Mucosa of rectum (tissue), 2 donors: ENCODE results near the gene CABP4.

Source experiments
- H3K27ac ChIP-seq, 2 donors: one replicate each; pipeline ENCODE4 v1.7.0; 2013; ENCODE audit warnings: inconsistent platforms in 2 of 2, low read depth in 2 of 2, low read length in 2 of 2
- H3K27me3 ChIP-seq, 2 donors: one replicate each; pipeline ENCODE4 v1.7.0; 2013; ENCODE audit warnings: low read length in 2 of 2; ENCODE audit not compliant: control insufficient read depth in 2 of 2, insufficient read depth in 2 of 2
- H3K36me3 ChIP-seq, 2 donors: one replicate each; pipeline ENCODE4 v1.7.0; 2013; ENCODE audit warnings: low read length in 2 of 2; ENCODE audit not compliant: control insufficient read depth in 2 of 2, insufficient read depth in 2 of 2
- H3K4me1 ChIP-seq, 2 donors: one replicate each; pipeline ENCODE4 v1.7.0; 2013; ENCODE audit warnings: low read length in 2 of 2, mild to moderate bottlenecking in 1 of 2; ENCODE audit not compliant: control insufficient read depth in 2 of 2, insufficient read depth in 2 of 2
- H3K4me3 ChIP-seq, 2 donors: one replicate each; pipeline ENCODE4 v1.7.0; 2013; ENCODE audit warnings: low read length in 2 of 2
- H3K9ac ChIP-seq, 2 donors: one replicate each; pipeline ENCODE4 v1.7.0; 2013; ENCODE audit warnings: low read length in 2 of 2, low read depth in 1 of 2, mild to moderate bottlenecking in 1 of 2
- H3K9me3 ChIP-seq, 2 donors: one replicate each; pipeline ENCODE4 v1.7.0; 2013; ENCODE audit warnings: low read length in 2 of 2; ENCODE audit not compliant: control insufficient read depth in 2 of 2
- donor health status: healthy.
- donor health status: Normal muscosa, but diverticular disease.

The CABP4 gene

DNA sequence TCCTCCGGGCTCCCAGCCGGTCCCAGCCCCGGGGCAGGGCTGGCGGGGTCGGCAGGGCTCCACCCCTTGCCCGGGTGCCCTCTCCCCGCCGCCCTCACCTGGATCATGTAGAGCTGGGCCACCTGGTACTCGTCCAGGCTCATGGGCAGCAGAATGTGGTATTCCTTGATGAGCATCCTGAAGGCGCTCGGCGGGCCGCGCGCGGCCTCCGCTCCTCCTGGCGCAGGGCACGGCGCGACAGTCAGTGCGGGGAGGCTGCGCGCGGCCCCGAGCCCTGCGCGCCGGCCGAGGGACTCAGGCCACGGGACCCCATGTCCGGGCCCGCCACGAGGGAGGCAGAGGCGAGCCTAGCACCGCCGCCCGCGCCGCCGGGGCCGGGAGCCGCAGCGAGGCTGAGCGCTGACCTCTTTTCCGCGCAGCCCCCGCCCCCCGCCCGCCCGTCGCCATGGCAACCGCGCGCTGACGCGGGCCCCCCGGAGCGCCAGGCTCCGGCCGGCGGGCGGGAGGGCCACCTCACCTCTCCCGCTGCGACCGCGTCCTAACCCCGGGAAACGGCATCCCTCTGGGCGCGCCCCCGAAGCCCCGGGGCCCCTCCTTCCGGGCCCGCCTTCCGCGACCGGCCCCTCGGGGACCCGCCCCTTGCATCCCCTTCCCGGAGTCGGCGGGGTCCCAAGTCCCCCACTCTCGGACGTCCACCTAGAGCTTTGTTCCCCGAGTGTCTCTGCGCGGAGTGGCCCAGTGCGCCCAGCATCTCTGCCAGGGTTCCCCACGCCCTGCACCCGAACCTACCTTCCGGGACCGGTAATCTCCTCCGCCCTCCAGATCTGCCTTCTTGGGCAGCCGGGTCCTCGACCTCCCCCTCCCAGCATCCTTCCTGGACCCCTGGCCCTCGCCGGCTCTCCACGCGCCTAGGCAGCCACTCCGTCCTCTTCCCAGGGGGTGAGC, 49.1 kb downstream of the CABP4 start:
- Histone ChIP-seq H3K27ac (peak overlapping the region; percentile 99 to 100), H3K4me3 (peak overlapping the region; percentile 83 to 85), H3K27me3 (no peaks in the 10 kb centered on the region), H3K4me1 (peaks cover 32 to 37% of the 10 kb centered on the region in 2 donors), H3K9me3 (no peaks in the 10 kb centered on the region), H3K9ac (peak overlapping the region; percentile 83 to 92), H3K36me3 (peaks cover 9 to 18% of the 10 kb centered on the region in 2 donors)

DNA sequence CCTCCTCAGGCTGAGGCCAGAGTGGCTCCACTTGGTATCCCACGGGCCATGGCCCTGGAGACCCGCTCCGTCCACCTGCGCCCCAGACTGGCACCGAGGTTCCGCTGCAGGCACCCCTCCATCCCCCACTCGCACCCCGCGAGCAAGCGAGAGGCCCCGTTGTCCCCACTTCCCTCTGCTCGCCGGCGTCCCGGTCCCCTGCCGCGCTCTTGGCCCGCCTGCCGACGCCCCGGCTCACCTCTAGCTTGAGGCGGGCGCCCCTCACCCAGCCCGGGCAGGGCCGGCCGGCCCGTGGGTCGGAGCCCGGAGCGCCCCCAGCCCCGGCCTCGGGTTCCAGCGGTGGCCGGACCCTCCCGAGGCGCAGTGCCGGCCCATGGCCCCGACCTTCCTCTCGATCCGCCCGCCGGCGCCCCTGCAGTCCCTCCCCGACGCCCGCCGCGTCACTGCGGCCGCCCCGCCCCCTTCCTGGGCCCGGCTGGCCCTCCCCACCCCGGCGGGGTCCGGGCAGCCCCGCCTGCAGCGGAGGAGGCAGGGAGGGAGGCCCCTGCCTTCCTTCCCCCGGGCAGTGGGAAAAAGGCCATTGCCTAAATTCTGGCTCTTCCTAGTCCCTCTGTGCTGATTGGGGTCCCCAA, 49.9 kb downstream of the CABP4 start, which contains the start of gene PITPNM1:
Gene PITPNM1 (minus strand): TSS at position 414 of the 632 bp plus-strand sequence. CDS start 1,183 bp downstream, outside the sequence.
- Histone ChIP-seq H3K9me3 (no peaks in the 10 kb centered on the region), H3K27ac (peak within 1 kb of the TSS; percentile 99 to 100), H3K4me1 (peaks cover 32 to 37% of the 10 kb centered on the region in 2 donors), H3K4me3 (peak within 1 kb of the TSS; percentile 85 to 87), H3K9ac (peak within 1 kb of the TSS; percentile 92), H3K36me3 (peaks cover 9 to 14% of the 10 kb centered on the region in 2 donors), H3K27me3 (no peaks in the 10 kb centered on the region)

DNA sequence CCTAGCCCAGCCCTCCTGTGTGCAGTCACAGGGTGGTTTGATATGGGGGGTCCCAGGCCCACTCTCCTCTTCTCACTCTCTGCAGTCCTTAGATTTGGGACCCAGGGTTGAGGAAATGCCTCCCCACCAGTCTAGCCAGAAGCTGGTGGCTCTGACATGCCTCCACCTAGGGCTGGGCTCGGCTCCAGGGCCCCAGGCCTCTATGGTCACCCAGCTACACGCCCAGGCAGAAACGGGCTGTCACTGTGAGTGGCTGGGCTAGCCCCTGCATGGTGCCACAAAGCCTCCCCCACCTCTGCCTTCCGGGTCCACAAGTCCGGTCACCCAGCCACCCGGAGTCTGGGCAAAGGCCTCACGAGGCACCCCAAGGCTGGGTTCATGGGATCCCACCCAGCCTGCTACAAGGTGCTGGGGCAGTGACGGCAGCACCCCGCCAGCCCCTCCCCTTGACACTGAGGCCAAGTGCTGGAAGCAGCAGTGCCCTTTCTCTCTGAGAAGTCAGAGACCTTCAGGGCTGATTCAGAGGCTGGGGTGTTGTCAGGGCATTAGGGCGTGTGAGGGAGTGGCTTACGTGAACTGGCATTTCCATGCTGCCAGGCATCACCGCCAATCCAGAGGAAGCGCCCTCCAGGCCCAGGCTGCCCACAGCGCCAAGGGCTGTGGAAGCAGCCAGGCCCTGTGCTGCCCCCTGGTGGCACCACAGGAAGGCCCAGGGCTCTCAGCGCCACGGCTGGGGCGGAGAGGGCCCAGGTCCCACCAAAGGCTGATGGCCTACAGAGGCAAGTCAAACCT, 50.6 kb downstream of the CABP4 start:
- H3K27me3 ChIP-seq: no peaks in the 10 kb centered on the region
- peaks cover 4 to 11% of the 10 kb centered on the region in 2 donors for H3K36me3 ChIP-seq
- H3K4me3 ChIP-seq: peak overlapping the region; percentile 85 to 87
- peak overlapping the region; percentile 99 to 100 for H3K27ac ChIP-seq
- H3K4me1 ChIP-seq: peaks cover 32 to 39% of the 10 kb centered on the region in 2 donors
- no peaks in the 10 kb centered on the region for H3K9me3 ChIP-seq
- H3K9ac ChIP-seq: peak overlapping the region; percentile 92

DNA sequence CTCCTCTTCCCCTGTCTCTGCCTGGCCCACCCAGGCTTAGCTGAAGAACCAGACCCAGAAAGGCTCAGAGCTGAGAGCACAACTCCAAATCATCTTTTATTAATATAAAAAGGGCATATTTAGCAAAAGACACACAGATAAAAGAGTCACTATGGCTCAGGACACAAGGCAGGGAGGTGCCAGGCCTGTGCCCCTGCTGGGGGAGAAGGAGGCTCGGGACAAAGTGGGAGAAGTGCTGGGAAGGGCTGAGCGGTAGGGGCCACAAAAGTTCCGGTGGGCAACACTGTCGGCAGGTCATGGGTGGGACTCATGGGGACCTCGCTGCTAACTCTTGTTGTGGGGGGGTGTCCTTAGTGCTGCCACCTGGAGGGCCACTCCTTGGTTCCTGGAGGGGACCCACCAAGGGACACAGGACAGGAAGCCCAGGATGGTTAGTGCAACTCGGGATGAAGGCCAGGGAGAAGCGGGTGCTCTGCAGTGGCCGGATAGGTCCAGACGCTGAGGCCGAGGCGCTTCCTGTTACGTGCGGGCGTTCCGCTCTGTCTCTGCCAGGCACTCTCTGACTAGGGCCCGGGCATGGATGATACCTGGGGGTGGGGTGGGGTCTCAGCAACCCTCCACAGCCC, 51.4 kb downstream of the CABP4 start:
- Histone ChIP-seq H3K27ac (peak overlapping the region; percentile 99 to 100), H3K36me3 (peaks cover 0 to 6% of the 10 kb centered on the region in 2 donors), H3K9me3 (no peaks in the 10 kb centered on the region), H3K4me1 (peaks cover 32 to 39% of the 10 kb centered on the region in 2 donors), H3K4me3 (peak overlapping the region; percentile 85 to 87), H3K9ac (peak overlapping the region; percentile 86 to 89), H3K27me3 (no peaks in the 10 kb centered on the region)

DNA sequence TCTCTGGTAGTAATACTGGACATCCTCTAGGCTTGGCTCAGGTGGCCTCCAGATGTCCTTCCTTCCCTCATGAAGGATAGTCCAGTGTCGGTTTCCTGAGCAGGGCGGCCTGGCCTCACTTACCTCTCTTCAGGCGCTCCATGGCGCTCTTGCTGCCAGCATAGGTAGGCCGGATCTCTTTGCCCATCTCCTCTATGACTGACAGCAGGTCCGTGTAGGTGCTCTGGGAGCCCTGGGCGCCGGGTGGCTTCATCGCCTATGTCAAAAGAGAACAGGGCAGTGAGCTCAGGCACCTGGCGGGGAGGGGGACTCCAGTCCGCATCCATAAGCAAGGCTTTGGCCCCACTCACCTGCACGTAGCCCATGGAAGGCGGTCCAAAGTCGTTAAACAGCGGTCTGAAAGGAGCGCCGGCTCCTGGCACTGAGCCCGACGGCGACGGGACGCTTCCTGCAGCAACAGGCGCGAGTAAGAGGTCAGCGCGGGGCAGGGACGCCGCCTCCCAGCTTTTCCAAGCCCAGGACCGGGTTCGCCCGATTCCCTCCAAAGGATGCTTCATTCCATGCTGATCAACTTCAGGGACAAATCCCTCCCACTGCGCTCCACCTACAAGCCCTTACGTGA, 52.2 kb downstream of the CABP4 start:
- H3K9ac ChIP-seq: peak overlapping the region; percentile 86 to 89
- H3K9me3 ChIP-seq: no peaks in the 10 kb centered on the region
- peaks cover 32 to 39% of the 10 kb centered on the region in 2 donors for H3K4me1 ChIP-seq
- peaks cover 0 to 2% of the 10 kb centered on the region in 2 donors for H3K36me3 ChIP-seq
- H3K4me3 ChIP-seq: peak overlapping the region; percentile 85 to 87
- H3K27me3 ChIP-seq: no peaks in the 10 kb centered on the region
- peak overlapping the region; percentile 99 to 100 for H3K27ac ChIP-seq

DNA sequence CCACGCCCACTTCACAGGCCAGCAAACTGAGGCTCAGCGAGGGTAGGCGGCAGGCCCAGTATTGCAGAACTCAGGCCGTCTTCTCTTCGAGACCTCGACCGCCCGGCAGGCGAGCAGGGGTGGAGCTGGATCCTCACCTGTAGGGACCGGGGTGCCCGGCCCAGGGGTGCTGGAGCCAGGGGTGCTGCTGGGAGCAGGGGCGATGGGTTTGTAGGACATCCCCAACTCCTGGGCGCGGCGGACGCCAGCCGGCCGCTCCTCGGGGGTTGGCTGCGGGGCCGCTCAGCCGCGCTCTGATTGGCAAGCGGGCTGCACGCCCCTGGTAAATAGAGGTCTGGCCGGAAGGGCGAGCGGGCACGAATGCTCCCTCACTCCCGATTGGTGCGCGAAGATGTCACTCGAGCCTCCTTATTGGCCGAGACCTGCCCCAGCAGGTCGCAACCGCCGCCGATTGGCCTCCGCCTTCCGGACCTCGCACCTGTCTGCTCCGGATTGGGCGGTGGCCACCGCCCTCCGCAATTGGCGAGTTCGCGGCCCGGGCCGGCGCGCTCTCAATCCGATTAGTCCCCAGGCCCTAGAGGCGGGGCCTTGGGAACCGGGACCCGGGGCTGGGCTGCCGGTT, 52.8 kb downstream of the CABP4 start, which contains the start of gene CDK2AP2:
Gene CDK2AP2 (minus strand): TSS at position 299 of the 622 bp plus-strand sequence. CDS start 80 bp downstream, at position 219.
- Histone ChIP-seq H3K4me3 (peak within 1 kb of the TSS; percentile 85 to 87), H3K36me3 (no peaks in the 10 kb centered on the region), H3K4me1 (peaks cover 32 to 39% of the 10 kb centered on the region in 2 donors), H3K9me3 (no peaks in the 10 kb centered on the region), H3K27ac (peak within 1 kb of the TSS; percentile 99 to 100), H3K27me3 (no peaks in the 10 kb centered on the region), H3K9ac (peak within 1 kb of the TSS; percentile 89 to 91)

DNA sequence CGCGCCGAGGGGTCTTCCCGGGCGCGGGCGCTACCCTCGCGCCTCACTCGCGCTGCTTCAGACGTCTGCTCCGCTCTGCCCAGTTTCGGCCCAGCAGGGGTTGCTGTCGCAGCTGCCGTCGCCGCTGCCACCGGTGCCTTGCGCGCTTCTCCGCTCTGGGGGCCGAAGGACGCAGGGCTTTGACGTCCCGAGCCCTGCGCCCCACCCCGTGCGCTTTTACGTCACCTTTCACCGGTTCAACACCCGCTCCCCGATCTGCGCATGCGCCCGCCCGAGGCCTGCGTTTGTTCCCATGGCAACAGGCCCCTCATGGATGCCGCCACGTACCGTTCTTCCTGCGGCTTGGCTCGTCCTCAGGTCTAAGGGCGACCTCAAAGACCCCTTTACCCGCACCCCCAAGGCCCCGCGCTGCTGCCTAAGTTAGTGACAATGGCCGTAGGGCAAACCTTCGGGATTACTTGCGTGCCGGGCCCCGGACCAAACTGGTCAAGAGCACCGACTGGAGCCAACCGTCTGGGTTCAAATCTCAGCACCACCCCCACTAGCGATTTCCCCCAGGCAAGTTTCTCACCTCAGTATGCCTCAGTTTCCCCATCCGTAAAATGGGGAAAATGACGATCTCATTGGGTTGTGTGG, 53.5 kb downstream of the CABP4 start:
- peak overlapping the region; percentile 85 to 87 for H3K4me3 ChIP-seq
- H3K36me3 ChIP-seq: no peaks in the 10 kb centered on the region
- H3K27me3 ChIP-seq: no peaks in the 10 kb centered on the region
- no peaks in the 10 kb centered on the region for H3K9me3 ChIP-seq
- H3K4me1 ChIP-seq: peaks cover 32 to 38% of the 10 kb centered on the region in 2 donors
- peak overlapping the region; percentile 99 to 100 for H3K27ac ChIP-seq
- H3K9ac ChIP-seq: peak overlapping the region; percentile 89 to 91

DNA sequence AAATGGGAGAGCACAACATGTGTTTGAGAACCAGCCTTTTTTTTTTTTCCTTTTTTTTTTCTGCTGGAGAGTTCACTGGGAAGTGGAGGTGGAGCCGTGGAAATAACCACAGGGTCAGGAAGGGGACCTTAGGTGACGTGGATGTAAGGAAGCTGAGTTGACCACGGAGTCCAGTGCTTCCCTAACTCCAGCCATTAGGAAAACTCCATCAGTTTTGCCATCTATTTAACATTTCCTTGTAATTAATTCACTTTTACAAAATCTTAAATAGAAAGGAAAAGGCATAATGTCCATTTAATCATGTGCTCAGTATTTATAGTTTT, 54.8 kb downstream of the CABP4 start:
- Histone ChIP-seq H3K9me3 (no peaks in the 10 kb centered on the region), H3K27me3 (no peaks in the 10 kb centered on the region), H3K4me3 (no peak overlapping the region), H3K9ac (no peak overlapping the region), H3K27ac (no peak overlapping the region), H3K4me1 (peaks cover 28 to 31% of the 10 kb centered on the region in 2 donors), H3K36me3 (no peaks in the 10 kb centered on the region)
